HG03025 (cell line): ENCODE data around the gene POLR2J3.
"Not testable (repeated sequence)": the region's sequence is repeated elsewhere in the genome, so short reads cannot be mapped to it uniquely, and the experiment has no call there.

ENCODE experiments used
- ATAC-seq: cut with Tn5 transposase; IDR thresholded peaks from one replicate; pipeline ENCODE4 v1.9.1; 2021; ENCODE audit warnings: mild to moderate bottlenecking, moderate library complexity; ENCODE audit not compliant: unreplicated experiment, low FRiP score

The POLR2J3 gene

GRCh38 chr7:102527182-102527581 is 45.2 kb downstream of the POLR2J3 start:
- not testable (repeated sequence) for ATAC-seq

GRCh38 chr7:102524803-102525202 is 47.6 kb downstream of the POLR2J3 start:
- ATAC-seq, result not testable (repeated sequence)

GRCh38 chr7:102520797-102521196 is 51.6 kb downstream of the POLR2J3 start:
- not testable (repeated sequence) for ATAC-seq

GRCh38 chr7:102517550-102518147 is 54.7 kb downstream of the POLR2J3 start, which contains the start of gene RASA4B:
Gene RASA4B (minus strand): TSS chr7:102517777. CDS start chr7:102517710, 67 bp downstream.
- peak; percentile 53 for ATAC-seq
